Liver (tissue), 9 donors: ENCODE data around the gene PELI2. TPM values are rescaled to one million over a fixed set of nuclear protein-coding genes. Genes with fewer than 3 reads are reported as not detected.

ENCODE experiments used
- DNase-seq: peaks from one replicate; pipeline ENCODE4 v3.0.0-alpha.2; 2017; ENCODE audit warnings: low spot score
- H3K27ac ChIP-seq, 2 donors: one replicate each; pipeline ENCODE4 v1.7.0; 2013; ENCODE audit warnings: inconsistent platforms in 2 of 2, low read length in 2 of 2, control low read depth in 1 of 2, low read depth in 1 of 2, mild to moderate bottlenecking in 1 of 2
- H3K27me3 ChIP-seq, 4 donors: one replicate each; pipeline versions ENCODE4 v1.6.1 to v1.7.0; 2013; ENCODE audit warnings: low read length in 3 of 4, inconsistent platforms in 1 of 4, mild to moderate bottlenecking in 1 of 4, moderate library complexity in 1 of 4; ENCODE audit not compliant: control insufficient read depth in 4 of 4, insufficient read depth in 4 of 4
- H3K36me3 ChIP-seq, 4 donors: one replicate each; pipeline versions ENCODE4 v1.6.1 to v1.7.0; 2013; ENCODE audit warnings: low read length in 3 of 4, mild to moderate bottlenecking in 3 of 4, low read depth in 1 of 4, moderate library complexity in 1 of 4; ENCODE audit not compliant: control insufficient read depth in 4 of 4, insufficient read depth in 3 of 4
- H3K4me1 ChIP-seq, 4 donors: one replicate each; pipeline versions ENCODE4 v1.6.1 to v1.7.0; 2013; ENCODE audit warnings: low read length in 3 of 4, mild to moderate bottlenecking in 3 of 4, moderate library complexity in 1 of 4; ENCODE audit not compliant: control insufficient read depth in 4 of 4, insufficient read depth in 4 of 4
- H3K4me3 ChIP-seq, 3 donors: one replicate each; pipeline versions ENCODE4 v1.6.1 to v1.7.0; 2013; ENCODE audit warnings: low read length in 3 of 3, control low read depth in 1 of 3, low read depth in 1 of 3, mild to moderate bottlenecking in 1 of 3
- H3K9ac ChIP-seq, 2 donors: one replicate each; pipeline ENCODE4 v1.7.0; 2013; ENCODE audit warnings: low read length in 2 of 2, mild to moderate bottlenecking in 2 of 2, moderate library complexity in 2 of 2, control low read depth in 1 of 2, low read depth in 1 of 2
- H3K9me3 ChIP-seq, 4 donors: one replicate each; pipeline versions ENCODE4 v1.6.1 to v1.7.0; 2013; ENCODE audit warnings: low read length in 3 of 4; ENCODE audit not compliant: control insufficient read depth in 4 of 4
- EGR1 ChIP-seq, 2 donors: IDR thresholded peaks; 2 replicates each; pipeline ENCODE4 v1.6.1; 2016 to 2018; ENCODE audit warnings: antibody characterized with exemption in 2 of 2, low read depth in 2 of 2
- FOXA1 ChIP-seq: IDR thresholded peaks from 2 replicates; pipeline ENCODE4 v1.6.1; 2016; ENCODE audit warnings: antibody characterized with exemption
- FOXA2 ChIP-seq: IDR thresholded peaks from 2 replicates; pipeline ENCODE4 v1.6.1; 2016; ENCODE audit warnings: antibody characterized with exemption
- GABPA ChIP-seq, 2 donors: IDR thresholded peaks in 1 of 2; conservative IDR thresholded peaks in 1 of 2; 2 replicates each; pipeline ENCODE4 v1.6.1; 2016; ENCODE audit warnings: antibody characterized with exemption in 2 of 2, mild to moderate bottlenecking in 1 of 2, moderate library complexity in 1 of 2
- HNF4A ChIP-seq, 2 donors: conservative IDR thresholded peaks; 2 replicates each; pipeline ENCODE4 v1.6.1; 2016; ENCODE audit warnings: antibody characterized with exemption in 2 of 2, mild to moderate bottlenecking in 2 of 2
- HNF4G ChIP-seq: IDR thresholded peaks from 2 replicates; pipeline ENCODE4 v1.6.1; 2016; ENCODE audit warnings: antibody characterized with exemption
- JUND ChIP-seq, 2 donors: IDR thresholded peaks; 2 replicates each; pipeline ENCODE4 v1.6.1; 2016; ENCODE audit warnings: antibody characterized with exemption in 2 of 2
- NR2F2 ChIP-seq: IDR thresholded peaks from 2 replicates; pipeline ENCODE4 v1.6.1; 2016; ENCODE audit warnings: antibody characterized with exemption
- RAD21 ChIP-seq, 2 donors: IDR thresholded peaks; 2 replicates each; pipeline ENCODE4 v1.6.1; 2016; ENCODE audit warnings: antibody characterized with exemption in 2 of 2, mild to moderate bottlenecking in 2 of 2
- RXRA ChIP-seq, 2 donors: IDR thresholded peaks; 2 replicates each; pipeline ENCODE4 v1.6.1; 2017 to 2018; ENCODE audit warnings: antibody characterized with exemption in 2 of 2, mild to moderate bottlenecking in 1 of 2
- SP1 ChIP-seq: IDR thresholded peaks from 2 replicates; pipeline ENCODE4 v1.6.1; 2018; ENCODE audit warnings: antibody characterized with exemption, mild to moderate bottlenecking
- TAF1 ChIP-seq: conservative IDR thresholded peaks from 2 replicates; pipeline ENCODE4 v1.6.1; 2016; ENCODE audit warnings: antibody characterized with exemption, mild to moderate bottlenecking
- YY1 ChIP-seq: IDR thresholded peaks from 2 replicates; pipeline ENCODE4 v1.6.1; 2016; ENCODE audit warnings: antibody characterized with exemption, mild to moderate bottlenecking
- WGBS: extraction: QIAGEN DNeasy Blood & Tissue Kit; methylation state at CpG from one replicate; pipeline ENCODE4 v1.1.7; 2013; 5-methylcytosine and 5-hydroxymethylcytosine counted together
- polyA plus RNA-seq, 2 donors: library from polyadenylated mRNA; stranded (reverse) in 1 of 2; unstranded in 1 of 2; fragments of 200-250 nt in 1 of 2; fragments of >200 nt in 1 of 2; fragmentation: Nextera tagmentation in 1 of 2; extraction: Ambion mirVana in 1 of 2; gene quantifications; one replicate each; pipeline versions ENCODE4 v1.2.1 to v1.2.3, GENCODE V29; 2013 to 2015
- total RNA-seq, 2 donors: library from RNA; depleted of rRNA; stranded (reverse); fragments of >200 nt; gene quantifications; one replicate each; pipeline ENCODE4 v1.2.3, GENCODE V29; 2014
- TF ChIP-seq, protein P1 (sequence below): IDR thresholded peaks from 2 replicates; pipeline ENCODE4 v1.6.1; 2016; ENCODE audit warnings: antibody characterized with exemption, mild to moderate bottlenecking
- TF ChIP-seq, protein P2 (sequence below): fragments of 150-350 bp; IDR thresholded peaks from 2 replicates; pipeline ENCODE4 v1.5.1; 2017; ENCODE audit warnings: improper control_type of control experiment, low read depth, low read length; ENCODE audit not compliant: missing input control
- TF ChIP-seq, protein P3 (sequence below): IDR thresholded peaks from 2 replicates; pipeline ENCODE4 v1.6.1; 2016; ENCODE audit warnings: antibody characterized with exemption
- TF ChIP-seq, protein P4 (sequence below): IDR thresholded peaks from 2 replicates; pipeline ENCODE4 v1.6.1; 2016; ENCODE audit warnings: antibody characterized with exemption
- TF ChIP-seq, protein P5 (sequence below): IDR thresholded peaks from 2 replicates; pipeline ENCODE4 v1.6.1; 2016; ENCODE audit warnings: antibody characterized with exemption
- donor health status: healthy.
- donor health status: healthy.
- donor health status: healthy.
- donor health status: healthy.
- donor health status: healthy.

PELI2 gene
- total and polyA plus RNA-seq, 4 donors, result 0.68 to 2.9 (median 1.2) TPM

DNA sequence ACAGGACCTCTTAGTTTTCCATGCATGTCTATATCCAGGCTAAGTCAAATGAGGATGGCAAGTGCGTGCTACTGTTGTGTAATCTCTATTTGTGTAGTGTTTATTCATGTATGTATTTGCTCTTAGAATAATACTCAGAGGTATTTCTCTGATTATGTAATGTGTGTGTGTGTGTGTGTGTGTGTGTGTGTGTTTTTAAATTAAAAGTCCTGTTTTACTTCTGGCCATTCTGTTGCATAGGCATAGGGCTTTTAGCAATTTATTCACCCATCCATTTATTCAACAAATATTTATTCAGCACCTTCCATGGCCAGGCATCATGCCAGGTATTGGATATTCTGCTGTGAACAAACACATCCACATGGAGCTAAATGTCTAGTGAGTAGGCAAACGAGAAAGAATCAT, 63.5 kb downstream of the PELI2 start:
- H3K36me3 ChIP-seq, result no peaks in the 10 kb centered on the region
- H3K27ac ChIP-seq, result no peak overlapping the region
- H3K9me3 ChIP-seq, result no peaks in the 10 kb centered on the region
- H3K9ac ChIP-seq, result no peak overlapping the region
- DNase-seq, result no peak
- H3K27me3 ChIP-seq, result peaks cover 0 to 4% (median 0%) of the 10 kb centered on the region in 4 donors
- no peak overlapping the region for H3K4me3 ChIP-seq
- WGBS, result 30% methylated on average over 2 of the region's 2 CpGs
- TF ChIP-seq SP1, result peak; percentile 46
- TF ChIP-seq, protein P1, sequence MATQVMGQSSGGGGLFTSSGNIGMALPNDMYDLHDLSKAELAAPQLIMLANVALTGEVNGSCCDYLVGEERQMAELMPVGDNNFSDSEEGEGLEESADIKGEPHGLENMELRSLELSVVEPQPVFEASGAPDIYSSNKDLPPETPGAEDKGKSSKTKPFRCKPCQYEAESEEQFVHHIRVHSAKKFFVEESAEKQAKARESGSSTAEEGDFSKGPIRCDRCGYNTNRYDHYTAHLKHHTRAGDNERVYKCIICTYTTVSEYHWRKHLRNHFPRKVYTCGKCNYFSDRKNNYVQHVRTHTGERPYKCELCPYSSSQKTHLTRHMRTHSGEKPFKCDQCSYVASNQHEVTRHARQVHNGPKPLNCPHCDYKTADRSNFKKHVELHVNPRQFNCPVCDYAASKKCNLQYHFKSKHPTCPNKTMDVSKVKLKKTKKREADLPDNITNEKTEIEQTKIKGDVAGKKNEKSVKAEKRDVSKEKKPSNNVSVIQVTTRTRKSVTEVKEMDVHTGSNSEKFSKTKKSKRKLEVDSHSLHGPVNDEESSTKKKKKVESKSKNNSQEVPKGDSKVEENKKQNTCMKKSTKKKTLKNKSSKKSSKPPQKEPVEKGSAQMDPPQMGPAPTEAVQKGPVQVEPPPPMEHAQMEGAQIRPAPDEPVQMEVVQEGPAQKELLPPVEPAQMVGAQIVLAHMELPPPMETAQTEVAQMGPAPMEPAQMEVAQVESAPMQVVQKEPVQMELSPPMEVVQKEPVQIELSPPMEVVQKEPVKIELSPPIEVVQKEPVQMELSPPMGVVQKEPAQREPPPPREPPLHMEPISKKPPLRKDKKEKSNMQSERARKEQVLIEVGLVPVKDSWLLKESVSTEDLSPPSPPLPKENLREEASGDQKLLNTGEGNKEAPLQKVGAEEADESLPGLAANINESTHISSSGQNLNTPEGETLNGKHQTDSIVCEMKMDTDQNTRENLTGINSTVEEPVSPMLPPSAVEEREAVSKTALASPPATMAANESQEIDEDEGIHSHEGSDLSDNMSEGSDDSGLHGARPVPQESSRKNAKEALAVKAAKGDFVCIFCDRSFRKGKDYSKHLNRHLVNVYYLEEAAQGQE, result no peak
- TF ChIP-seq FOXA1, result peak; percentile 46
- peak; percentile 57 for TF ChIP-seq YY1
- peak; percentile 23 to 35 for TF ChIP-seq RAD21 (IDR thresholded peaks at IDR 0.05)
- peak; percentile 41 to 55 for TF ChIP-seq RXRA (IDR thresholded peaks at IDR 0.05)
- TF ChIP-seq, protein P2, sequence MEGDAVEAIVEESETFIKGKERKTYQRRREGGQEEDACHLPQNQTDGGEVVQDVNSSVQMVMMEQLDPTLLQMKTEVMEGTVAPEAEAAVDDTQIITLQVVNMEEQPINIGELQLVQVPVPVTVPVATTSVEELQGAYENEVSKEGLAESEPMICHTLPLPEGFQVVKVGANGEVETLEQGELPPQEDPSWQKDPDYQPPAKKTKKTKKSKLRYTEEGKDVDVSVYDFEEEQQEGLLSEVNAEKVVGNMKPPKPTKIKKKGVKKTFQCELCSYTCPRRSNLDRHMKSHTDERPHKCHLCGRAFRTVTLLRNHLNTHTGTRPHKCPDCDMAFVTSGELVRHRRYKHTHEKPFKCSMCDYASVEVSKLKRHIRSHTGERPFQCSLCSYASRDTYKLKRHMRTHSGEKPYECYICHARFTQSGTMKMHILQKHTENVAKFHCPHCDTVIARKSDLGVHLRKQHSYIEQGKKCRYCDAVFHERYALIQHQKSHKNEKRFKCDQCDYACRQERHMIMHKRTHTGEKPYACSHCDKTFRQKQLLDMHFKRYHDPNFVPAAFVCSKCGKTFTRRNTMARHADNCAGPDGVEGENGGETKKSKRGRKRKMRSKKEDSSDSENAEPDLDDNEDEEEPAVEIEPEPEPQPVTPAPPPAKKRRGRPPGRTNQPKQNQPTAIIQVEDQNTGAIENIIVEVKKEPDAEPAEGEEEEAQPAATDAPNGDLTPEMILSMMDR, result no peak
- TF ChIP-seq NR2F2, result no peak
- TF ChIP-seq GABPA (IDR thresholded peaks at IDR 0.05 in 1 of 2, conservative IDR thresholded peaks at IDR 0.05 in 1 of 2), result no peak
- no peak for TF ChIP-seq TAF1
- TF ChIP-seq, protein P3, sequence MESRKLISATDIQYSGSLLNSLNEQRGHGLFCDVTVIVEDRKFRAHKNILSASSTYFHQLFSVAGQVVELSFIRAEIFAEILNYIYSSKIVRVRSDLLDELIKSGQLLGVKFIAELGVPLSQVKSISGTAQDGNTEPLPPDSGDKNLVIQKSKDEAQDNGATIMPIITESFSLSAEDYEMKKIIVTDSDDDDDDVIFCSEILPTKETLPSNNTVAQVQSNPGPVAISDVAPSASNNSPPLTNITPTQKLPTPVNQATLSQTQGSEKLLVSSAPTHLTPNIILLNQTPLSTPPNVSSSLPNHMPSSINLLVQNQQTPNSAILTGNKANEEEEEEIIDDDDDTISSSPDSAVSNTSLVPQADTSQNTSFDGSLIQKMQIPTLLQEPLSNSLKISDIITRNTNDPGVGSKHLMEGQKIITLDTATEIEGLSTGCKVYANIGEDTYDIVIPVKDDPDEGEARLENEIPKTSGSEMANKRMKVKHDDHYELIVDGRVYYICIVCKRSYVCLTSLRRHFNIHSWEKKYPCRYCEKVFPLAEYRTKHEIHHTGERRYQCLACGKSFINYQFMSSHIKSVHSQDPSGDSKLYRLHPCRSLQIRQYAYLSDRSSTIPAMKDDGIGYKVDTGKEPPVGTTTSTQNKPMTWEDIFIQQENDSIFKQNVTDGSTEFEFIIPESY, result no peak
- no peak for TF ChIP-seq HNF4G
- no peak for TF ChIP-seq EGR1 (IDR thresholded peaks at IDR 0.05; ENCODE audit: low read depth in 2 of 2)
- TF ChIP-seq FOXA2, result peak; percentile 56
- TF ChIP-seq, protein P4, sequence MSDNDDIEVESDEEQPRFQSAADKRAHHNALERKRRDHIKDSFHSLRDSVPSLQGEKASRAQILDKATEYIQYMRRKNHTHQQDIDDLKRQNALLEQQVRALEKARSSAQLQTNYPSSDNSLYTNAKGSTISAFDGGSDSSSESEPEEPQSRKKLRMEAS, result no peak
- TF ChIP-seq, protein P5, sequence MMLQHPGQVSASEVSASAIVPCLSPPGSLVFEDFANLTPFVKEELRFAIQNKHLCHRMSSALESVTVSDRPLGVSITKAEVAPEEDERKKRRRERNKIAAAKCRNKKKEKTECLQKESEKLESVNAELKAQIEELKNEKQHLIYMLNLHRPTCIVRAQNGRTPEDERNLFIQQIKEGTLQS, result no peak
- peak; percentile 12 to 41 for TF ChIP-seq HNF4A (conservative IDR thresholded peaks at IDR 0.05)
- no peak for TF ChIP-seq JUND (IDR thresholded peaks at IDR 0.05)
- peaks cover 1 to 9% (median 4%) of the 10 kb centered on the region in 4 donors for H3K4me1 ChIP-seq
